ENCODE results near the gene RHOB.
A peak's percentile ranks its signal among the peaks of the same experiment; 100 is the strongest.

DNA sequence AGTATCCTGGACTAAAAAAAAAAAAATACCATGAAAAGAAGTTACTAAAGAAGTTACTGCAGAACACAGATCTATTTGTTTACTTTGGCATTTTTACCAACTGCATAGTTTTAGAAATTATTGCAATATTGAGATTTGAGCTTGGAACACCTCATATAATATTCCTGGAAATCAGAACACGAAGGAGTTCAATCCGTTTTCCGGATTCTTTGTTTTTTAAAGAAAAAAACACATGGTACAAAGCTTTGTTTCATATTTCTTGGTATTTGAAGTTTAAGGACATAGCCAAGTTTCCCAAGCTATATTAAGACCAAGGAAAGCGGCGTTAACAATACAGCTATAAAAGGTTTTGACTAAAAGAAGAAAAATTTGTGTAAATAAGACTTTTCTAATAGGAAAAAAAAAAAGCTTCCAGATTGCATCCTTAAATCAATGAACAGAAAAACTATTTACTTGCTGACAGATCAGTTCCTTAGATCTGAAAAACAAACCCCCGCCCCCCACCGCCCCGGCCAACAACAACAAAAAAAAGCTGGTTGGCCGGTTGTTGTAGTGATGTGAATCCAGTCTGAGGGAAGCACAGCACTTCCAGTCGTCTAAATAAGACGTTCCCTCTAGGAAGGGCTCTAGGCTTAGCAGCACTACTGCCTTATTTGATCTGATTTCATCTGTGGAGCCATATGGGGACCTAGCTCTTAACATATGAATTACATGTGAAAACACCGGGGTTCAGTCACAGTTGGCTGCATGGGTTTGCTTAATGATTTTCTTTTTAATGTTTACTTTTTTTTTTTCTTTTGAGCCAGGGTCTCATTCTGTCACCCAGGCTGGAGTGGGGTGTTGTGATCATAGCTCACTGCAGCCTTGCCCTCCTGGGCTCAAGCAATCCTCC lies 2.5 kb upstream of the RHOB start:
- TF ChIP-seq, protein P1, sequence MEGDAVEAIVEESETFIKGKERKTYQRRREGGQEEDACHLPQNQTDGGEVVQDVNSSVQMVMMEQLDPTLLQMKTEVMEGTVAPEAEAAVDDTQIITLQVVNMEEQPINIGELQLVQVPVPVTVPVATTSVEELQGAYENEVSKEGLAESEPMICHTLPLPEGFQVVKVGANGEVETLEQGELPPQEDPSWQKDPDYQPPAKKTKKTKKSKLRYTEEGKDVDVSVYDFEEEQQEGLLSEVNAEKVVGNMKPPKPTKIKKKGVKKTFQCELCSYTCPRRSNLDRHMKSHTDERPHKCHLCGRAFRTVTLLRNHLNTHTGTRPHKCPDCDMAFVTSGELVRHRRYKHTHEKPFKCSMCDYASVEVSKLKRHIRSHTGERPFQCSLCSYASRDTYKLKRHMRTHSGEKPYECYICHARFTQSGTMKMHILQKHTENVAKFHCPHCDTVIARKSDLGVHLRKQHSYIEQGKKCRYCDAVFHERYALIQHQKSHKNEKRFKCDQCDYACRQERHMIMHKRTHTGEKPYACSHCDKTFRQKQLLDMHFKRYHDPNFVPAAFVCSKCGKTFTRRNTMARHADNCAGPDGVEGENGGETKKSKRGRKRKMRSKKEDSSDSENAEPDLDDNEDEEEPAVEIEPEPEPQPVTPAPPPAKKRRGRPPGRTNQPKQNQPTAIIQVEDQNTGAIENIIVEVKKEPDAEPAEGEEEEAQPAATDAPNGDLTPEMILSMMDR (IDR thresholded peaks at IDR 0.05) = no peak
- TF ChIP-seq POLR2A (IDR thresholded peaks at IDR 0.05) (peak; percentile 33 to 39), POLR2AphosphoS5 (IDR thresholded peaks at IDR 0.05) (peak; percentile 93), EP300 (IDR thresholded peaks at IDR 0.05) (no peak)
